Endothelial cell (in vitro differentiated cells): ENCODE data around the gene MATCAP1. TPM values are rescaled to one million over a fixed set of nuclear protein-coding genes. Genes with fewer than 3 reads are reported as not detected.

Source experiments
- DNase-seq: peaks from one replicate; pipeline ENCODE4 v3.0.0; 2021; ENCODE audit warnings: low spot score
- H3K27ac Mint-ChIP-seq: one replicate; pipeline ENCODE4 v1.8.0; 2021; ENCODE audit warnings: mixed read lengths, inconsistent platforms; ENCODE audit not compliant: unreplicated experiment
- H3K27me3 Mint-ChIP-seq: one replicate; pipeline ENCODE4 v1.8.0; 2021; ENCODE audit warnings: mild to moderate bottlenecking, moderate library complexity, mixed read lengths, inconsistent platforms; ENCODE audit not compliant: unreplicated experiment
- H3K36me3 Mint-ChIP-seq: one replicate; pipeline ENCODE4 v1.8.0; 2021; ENCODE audit warnings: mild to moderate bottlenecking, low read depth, mixed read lengths, inconsistent platforms; ENCODE audit not compliant: unreplicated experiment
- H3K4me1 Mint-ChIP-seq: one replicate; pipeline ENCODE4 v1.8.0; 2021; ENCODE audit warnings: mild to moderate bottlenecking, mixed read lengths, inconsistent platforms; ENCODE audit not compliant: unreplicated experiment
- H3K4me3 Mint-ChIP-seq: one replicate; pipeline ENCODE4 v1.8.0; 2021; ENCODE audit warnings: mild to moderate bottlenecking, mixed read lengths, inconsistent platforms; ENCODE audit not compliant: unreplicated experiment
- H3K9me3 Mint-ChIP-seq: one replicate; pipeline ENCODE4 v1.8.0; 2021; ENCODE audit warnings: mixed read lengths, inconsistent platforms; ENCODE audit not compliant: unreplicated experiment
- CTCF ChIP-seq: fragments of 200-600 bp; sonication (generic); IDR thresholded peaks from one replicate; pipeline ENCODE4 v1.5.0; 2021; ENCODE audit warnings: antibody characterized with exemption; ENCODE audit not compliant: unreplicated experiment
- total RNA-seq: library from RNA; stranded (reverse); fragmentation: NEBNext Ultra II Directional; extraction: Animal tissue kit (Norgen Biotek cat#: 25700); gene quantifications from one replicate; pipeline ENCODE4 v1.2.1, GENCODE V29; 2021; ENCODE audit not compliant: unreplicated experiment

Gene MATCAP1
- total RNA-seq, 1 donor from 2014 or later: 88.8 TPM

- Mint-ChIP-seq H3K27ac (peak overlapping the region; percentile 92), H3K27me3 (peaks cover 23% of the 10 kb centered on the region), H3K4me3 (peak overlapping the region; percentile 97), H3K36me3 (peaks cover 40% of the 10 kb centered on the region), H3K9me3 (no peaks in the 10 kb centered on the region), H3K4me1 (peaks cover 69% of the 10 kb centered on the region)
- TF ChIP-seq CTCF: no peak
- no peak for DNase-seq
Measured at GRCh38 chr16:67193536-67193935, 9.8 kb upstream of the MATCAP1 start.

DNA sequence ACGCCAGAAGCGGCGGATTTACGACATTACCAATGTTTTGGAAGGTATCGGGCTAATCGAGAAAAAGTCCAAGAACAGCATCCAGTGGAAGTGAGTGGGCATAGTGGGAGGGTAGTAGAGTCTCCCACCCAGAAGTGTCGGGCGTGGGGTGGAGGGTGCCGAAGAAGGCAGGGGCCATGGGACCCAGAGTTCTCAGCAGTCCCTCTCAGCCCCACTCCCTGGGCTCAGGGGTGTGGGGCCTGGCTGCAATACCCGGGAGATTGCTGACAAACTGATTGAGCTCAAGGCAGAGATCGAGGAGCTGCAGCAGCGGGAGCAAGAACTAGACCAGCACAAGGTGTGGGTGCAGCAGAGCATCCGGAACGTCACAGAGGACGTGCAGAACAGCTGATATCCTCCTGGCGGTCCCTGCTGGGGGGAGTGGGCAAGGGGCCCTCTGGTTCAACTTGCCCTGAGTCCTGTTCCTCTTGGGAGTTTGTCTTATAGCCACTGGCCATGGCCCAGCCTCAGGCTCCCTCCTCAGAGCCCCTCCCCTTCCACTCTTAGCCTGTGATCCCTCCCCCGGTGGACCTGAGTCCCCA is 9.1 kb upstream of the MATCAP1 start:
- DNase-seq: no peak
- Mint-ChIP-seq H3K27me3 (peaks cover 22% of the 10 kb centered on the region), H3K27ac (peak overlapping the region; percentile 92), H3K4me1 (peaks cover 70% of the 10 kb centered on the region), H3K36me3 (peaks cover 40% of the 10 kb centered on the region), H3K4me3 (peak overlapping the region; percentile 97), H3K9me3 (no peaks in the 10 kb centered on the region)
- TF ChIP-seq CTCF: no peak

GRCh38 chr16:67191995-67192681 is 8.4 kb upstream of the MATCAP1 start, which contains the start of gene E2F4:
E2F4 (plus strand) TSS chr16:67192155; CDS start chr16:67192228, 73 bp downstream.
- peak within 1 kb of the TSS; percentile 92 for H3K27ac Mint-ChIP-seq
- H3K27me3 Mint-ChIP-seq: peaks cover 22% of the 10 kb centered on the region
- no peak for TF ChIP-seq CTCF
- H3K36me3 Mint-ChIP-seq: peaks cover 40% of the 10 kb centered on the region
- H3K9me3 Mint-ChIP-seq: no peaks in the 10 kb centered on the region
- peaks cover 69% of the 10 kb centered on the region for H3K4me1 Mint-ChIP-seq
- peak; percentile 93 for DNase-seq
- peak within 1 kb of the TSS; percentile 97 for H3K4me3 Mint-ChIP-seq

GRCh38 chr16:67191411-67191994 is 7.7 kb upstream of the MATCAP1 start:
- Mint-ChIP-seq H3K9me3 (no peaks in the 10 kb centered on the region), H3K4me1 (peaks cover 66% of the 10 kb centered on the region), H3K4me3 (peak overlapping the region; percentile 97), H3K27ac (peak overlapping the region; percentile 27), H3K36me3 (peaks cover 35% of the 10 kb centered on the region), H3K27me3 (peaks cover 20% of the 10 kb centered on the region)
- no peak for DNase-seq
- TF ChIP-seq CTCF: no peak
